Astrocyte (in vitro differentiated cells and primary cell): ENCODE measurements around the gene PNMA8A. TPM values are rescaled to one million over a fixed set of nuclear protein-coding genes. Genes with fewer than 3 reads are reported as not detected.

Experiments used
- DNase-seq: peaks from one replicate; pipeline ENCODE4 v3.0.0-alpha.2; 2010; ENCODE audit warnings: low read depth
- FAIRE-seq: peaks from 2 replicates; lab custom pipeline; 2011; peaks lifted over from hg19 to GRCh38; lab: Jason Lieb, UNC
- H2AFZ ChIP-seq: 2 replicates; pipeline ENCODE4 v1.6.0; 2012; ENCODE audit warnings: low read depth, low read length, inconsistent platforms
- H3K27ac ChIP-seq: 2 replicates; pipeline ENCODE4 v1.5.1; 2011; ENCODE audit warnings: low read depth, low read length, inconsistent platforms
- H3K27me3 ChIP-seq: 2 replicates; pipeline ENCODE4 v1.6.0; 2011; ENCODE audit warnings: low read length, inconsistent platforms; ENCODE audit not compliant: insufficient read depth
- H3K36me3 ChIP-seq: 2 replicates; pipeline ENCODE4 v1.5.1; 2011; ENCODE audit warnings: low read length, inconsistent platforms; ENCODE audit not compliant: insufficient read depth
- H3K4me1 ChIP-seq: 2 replicates; pipeline ENCODE4 v1.5.1; 2011; ENCODE audit warnings: low read length, inconsistent platforms; ENCODE audit not compliant: insufficient read depth
- H3K4me2 ChIP-seq: 2 replicates; pipeline ENCODE4 v1.6.0; 2012; ENCODE audit warnings: low read length, inconsistent platforms
- H3K4me3 ChIP-seq: 2 replicates; pipeline ENCODE4 v1.5.1; 2011; ENCODE audit warnings: low read depth, mild to moderate bottlenecking, low read length, inconsistent platforms; ENCODE audit not compliant: insufficient read depth
- H3K79me2 ChIP-seq: 2 replicates; pipeline ENCODE4 v1.6.0; 2012; ENCODE audit warnings: mild to moderate bottlenecking, low read length, inconsistent platforms; ENCODE audit not compliant: insufficient read depth
- H3K9ac ChIP-seq: 2 replicates; pipeline ENCODE4 v1.6.0; 2012; ENCODE audit warnings: mild to moderate bottlenecking, low read length, inconsistent platforms
- H3K9me3 ChIP-seq: 2 replicates; pipeline ENCODE4 v1.5.1; 2012; ENCODE audit warnings: low read depth, mild to moderate bottlenecking, low read length, inconsistent platforms; ENCODE audit not compliant: insufficient read depth
- H4K20me1 ChIP-seq: 2 replicates; pipeline ENCODE4 v1.6.0; 2012; ENCODE audit warnings: low read length, inconsistent platforms; ENCODE audit not compliant: insufficient read depth
- H3K27ac Mint-ChIP-seq: one replicate; pipeline ENCODE4 v1.8.0; 2021; ENCODE audit warnings: mild to moderate bottlenecking, mixed read lengths; ENCODE audit not compliant: unreplicated experiment
- H3K27me3 Mint-ChIP-seq: one replicate; pipeline ENCODE4 v1.8.0; 2021; ENCODE audit warnings: low read depth, mixed read lengths; ENCODE audit not compliant: unreplicated experiment
- H3K36me3 Mint-ChIP-seq: one replicate; pipeline ENCODE4 v1.8.0; 2021; ENCODE audit warnings: low read depth, mixed read lengths; ENCODE audit not compliant: unreplicated experiment
- H3K4me1 Mint-ChIP-seq: one replicate; pipeline ENCODE4 v1.8.0; 2021; ENCODE audit warnings: low read depth, mixed read lengths; ENCODE audit not compliant: unreplicated experiment
- H3K4me3 Mint-ChIP-seq: one replicate; pipeline ENCODE4 v1.8.0; 2021; ENCODE audit warnings: mild to moderate bottlenecking, moderate library complexity, mixed read lengths; ENCODE audit not compliant: unreplicated experiment
- H3K9me3 Mint-ChIP-seq: one replicate; pipeline ENCODE4 v1.8.0; 2021; ENCODE audit warnings: mild to moderate bottlenecking, mixed read lengths; ENCODE audit not compliant: unreplicated experiment
- CTCF ChIP-seq: IDR thresholded peaks from 2 replicates; pipeline ENCODE4 v1.5.1; 2011; ENCODE audit warnings: low read depth, mild to moderate bottlenecking, inconsistent platforms, low read length, moderate library complexity; ENCODE audit not compliant: insufficient read depth
- EZH2 ChIP-seq: IDR thresholded peaks from 2 replicates; pipeline ENCODE4 v1.6.1; 2012; ENCODE audit warnings: mild to moderate bottlenecking, low read length, inconsistent platforms; ENCODE audit not compliant: insufficient read depth
- total RNA-seq: library from RNA; stranded (reverse); gene quantifications from 2 replicates; pipeline ENCODE4 v1.2.1, GENCODE V29; 2021

The PNMA8A gene
- total RNA-seq, 1 donor from 2014 or later = 12.1 TPM

GRCh38 chr19:46475986-46476385 lies 4.6 kb upstream of the PNMA8A start:
- H3K9me3 Mint-ChIP-seq = no peaks in the 10 kb centered on the region
- no peak for TF ChIP-seq CTCF
- no peak for TF ChIP-seq EZH2
- Histone ChIP-seq H3K4me2 (peak overlapping the region; percentile 42), H3K4me3 (no peak overlapping the region), H4K20me1 (no peaks in the 10 kb centered on the region), H3K9ac (no peak overlapping the region), H2AFZ (no peak overlapping the region), H3K36me3 (no peaks in the 10 kb centered on the region), H3K4me1 (peaks cover 24% of the 10 kb centered on the region), H3K9me3 (no peaks in the 10 kb centered on the region), H3K27ac (no peak overlapping the region), H3K79me2 (no peaks in the 10 kb centered on the region), H3K27me3 (no peaks in the 10 kb centered on the region)
- H3K36me3 Mint-ChIP-seq = no peaks in the 10 kb centered on the region
- H3K4me1 Mint-ChIP-seq = peaks cover 13% of the 10 kb centered on the region
- DNase-seq = no peak
- no peak overlapping the region for H3K4me3 Mint-ChIP-seq
- no peak for FAIRE-seq
- no peaks in the 10 kb centered on the region for H3K27me3 Mint-ChIP-seq
- H3K27ac Mint-ChIP-seq = no peak overlapping the region

- Histone ChIP-seq H3K36me3 (no peaks in the 10 kb centered on the region), H3K4me3 (no peak overlapping the region), H3K4me1 (peaks cover 23% of the 10 kb centered on the region), H3K79me2 (no peaks in the 10 kb centered on the region), H3K9ac (no peak overlapping the region), H3K4me2 (no peak overlapping the region), H4K20me1 (no peaks in the 10 kb centered on the region), H3K27ac (no peak overlapping the region), H3K9me3 (no peaks in the 10 kb centered on the region), H3K27me3 (no peaks in the 10 kb centered on the region), H2AFZ (no peak overlapping the region)
- Mint-ChIP-seq H3K4me3 (no peak overlapping the region), H3K27me3 (no peaks in the 10 kb centered on the region), H3K9me3 (no peaks in the 10 kb centered on the region), H3K4me1 (peaks cover 9% of the 10 kb centered on the region), H3K27ac (no peak overlapping the region), H3K36me3 (peaks cover 5% of the 10 kb centered on the region)
- no peak for DNase-seq
- TF ChIP-seq CTCF (no peak), EZH2 (no peak)
- no peak for FAIRE-seq
These were observed 2.8 kb upstream of the PNMA8A start for GRCh38 chr19:46474211-46474610.

- TF ChIP-seq EZH2 (no peak), CTCF (no peak)
- H2AFZ ChIP-seq = no peak overlapping the region
- H3K27ac ChIP-seq = no peak overlapping the region
- H3K27me3 Mint-ChIP-seq = no peaks in the 10 kb centered on the region
- H3K4me3 ChIP-seq = no peak overlapping the region
- peaks cover 4% of the 10 kb centered on the region for H3K9me3 Mint-ChIP-seq
- H3K4me3 Mint-ChIP-seq = peak overlapping the region; percentile 56
- no peaks in the 10 kb centered on the region for H4K20me1 ChIP-seq
- no peaks in the 10 kb centered on the region for H3K36me3 ChIP-seq
- H3K9ac ChIP-seq = no peak overlapping the region
- DNase-seq (no peak), FAIRE-seq (no peak)
- no peak overlapping the region for H3K27ac Mint-ChIP-seq
- peaks cover 11% of the 10 kb centered on the region for H3K36me3 Mint-ChIP-seq
- H3K4me2 ChIP-seq = no peak overlapping the region
- peaks cover 21% of the 10 kb centered on the region for H3K4me1 ChIP-seq
- no peaks in the 10 kb centered on the region for H3K79me2 ChIP-seq
- peaks cover 5% of the 10 kb centered on the region for H3K4me1 Mint-ChIP-seq
- no peaks in the 10 kb centered on the region for H3K9me3 ChIP-seq
- H3K27me3 ChIP-seq = no peaks in the 10 kb centered on the region
These were observed 1.2 kb upstream of the PNMA8A start for GRCh38 chr19:46472592-46472991.
